OCI-LY1 (cell line): ENCODE measurements around the gene KCNH8.

Experiments
- H2AFZ ChIP-seq: fragments of 200-600 bp; sonication (generic), shearing (Covaris generic); 2 replicates; pipeline ENCODE4 v1.6.0; 2014; ENCODE audit warnings: antibody characterized with exemption, mild to moderate bottlenecking, low read length
- H3F3A ChIP-seq: fragments of 200-600 bp; sonication (generic), shearing (Covaris generic); 2 replicates; pipeline ENCODE4 v1.6.0; 2014; ENCODE audit warnings: mild to moderate bottlenecking, antibody characterized with exemption, low read length, moderate library complexity; ENCODE audit not compliant: insufficient read depth
- H3K27ac ChIP-seq: fragments of 200-600 bp; sonication (generic); 2 replicates; pipeline ENCODE4 v1.5.1; 2014; ENCODE audit warnings: low read length, mixed run types, mild to moderate bottlenecking, low read depth; ENCODE audit not compliant: poor library complexity, severe bottlenecking
- H3K27me3 ChIP-seq: fragments of 200-600 bp; sonication (generic); 2 replicates; pipeline ENCODE4 v1.6.0; 2014; ENCODE audit warnings: antibody characterized with exemption, mild to moderate bottlenecking, low read length, moderate library complexity; ENCODE audit not compliant: insufficient read depth
- H3K36me3 ChIP-seq: fragments of 200-600 bp; sonication (generic); 2 replicates; pipeline ENCODE4 v1.6.1; 2014; ENCODE audit warnings: mild to moderate bottlenecking, antibody characterized with exemption, low read length, moderate library complexity, mixed read lengths; ENCODE audit not compliant: insufficient read depth
- H3K4me1 ChIP-seq: fragments of 200-600 bp; sonication (generic); 2 replicates; pipeline ENCODE4 v1.5.1; 2014; ENCODE audit warnings: mild to moderate bottlenecking, low read length, moderate library complexity; ENCODE audit not compliant: insufficient read depth, severe bottlenecking
- H3K4me2 ChIP-seq: fragments of 200-600 bp; sonication (generic), shearing (Covaris generic); 2 replicates; pipeline ENCODE4 v1.6.1; 2014; ENCODE audit warnings: low read length
- H3K4me3 ChIP-seq: fragments of 200-600 bp; sonication (generic); 2 replicates; pipeline ENCODE4 v1.5.1; 2014; ENCODE audit warnings: low read length, low read depth, mild to moderate bottlenecking, mixed read lengths; ENCODE audit not compliant: poor library complexity, severe bottlenecking
- H3K79me2 ChIP-seq: fragments of 200-600 bp; shearing (Covaris generic); 2 replicates; pipeline ENCODE4 v1.6.1; 2016; ENCODE audit warnings: mixed run types, low read length, mixed read lengths; ENCODE audit not compliant: insufficient read depth
- H3K9ac ChIP-seq: fragments of 200-600 bp; sonication (generic), shearing (Covaris generic); 2 replicates; pipeline ENCODE4 v1.6.1; 2014; ENCODE audit warnings: mild to moderate bottlenecking, low read length, mixed read lengths
- H3K9me2 ChIP-seq: fragments of 200-600 bp; sonication (generic), shearing (Covaris generic); 2 replicates; pipeline ENCODE4 v1.6.1; 2014; ENCODE audit warnings: low read depth, mild to moderate bottlenecking, low read length, mixed read lengths
- H3K9me3 ChIP-seq: fragments of 200-600 bp; shearing (Covaris generic); 2 replicates; pipeline ENCODE4 v1.6.1; 2014; ENCODE audit warnings: low read length, mixed read lengths
- H4K20me1 ChIP-seq: fragments of 200-600 bp; sonication (generic), shearing (Covaris generic); 2 replicates; pipeline ENCODE4 v1.6.0; 2016; ENCODE audit warnings: mild to moderate bottlenecking, low read length; ENCODE audit not compliant: insufficient read depth
- CTCF ChIP-seq: fragments of 200-600 bp; sonication (generic), shearing (Covaris generic); IDR thresholded peaks from 2 replicates; pipeline ENCODE4 v1.5.1; 2017; ENCODE audit warnings: mild to moderate bottlenecking, antibody characterized with exemption, low read length, moderate library complexity, mixed read lengths
- EZH2 ChIP-seq: fragments of 200-600 bp; sonication (generic), shearing (Covaris generic); IDR thresholded peaks from 2 replicates; pipeline ENCODE4 v1.8.0; 2017; ENCODE audit warnings: borderline replicate concordance, mixed run types, mild to moderate bottlenecking, antibody characterized with exemption, low read length, moderate library complexity, mixed read lengths

The KCNH8 gene

GRCh38 chr3:19488939-19489338 lies 340.6 kb downstream of the KCNH8 start:
- Histone ChIP-seq H2AFZ (no peak overlapping the region), H3K36me3 (no peaks in the 10 kb centered on the region), H3K4me1 (no peaks in the 10 kb centered on the region), H3K79me2 (no peaks in the 10 kb centered on the region), H3K9me2 (no peaks in the 10 kb centered on the region), H3K9ac (no peak overlapping the region), H3F3A (no peaks in the 10 kb centered on the region), H3K27me3 (no peaks in the 10 kb centered on the region), H3K4me3 (no peak overlapping the region), H3K4me2 (no peak overlapping the region), H3K27ac (no peak overlapping the region), H3K9me3 (no peaks in the 10 kb centered on the region), H4K20me1 (no peaks in the 10 kb centered on the region)
- TF ChIP-seq EZH2 = no peak
- TF ChIP-seq CTCF = no peak

- H3K27me3 ChIP-seq = no peaks in the 10 kb centered on the region
- no peaks in the 10 kb centered on the region for H3F3A ChIP-seq
- no peaks in the 10 kb centered on the region for H3K36me3 ChIP-seq
- H2AFZ ChIP-seq = no peak overlapping the region
- no peaks in the 10 kb centered on the region for H3K9me3 ChIP-seq
- no peak overlapping the region for H3K4me3 ChIP-seq
- no peaks in the 10 kb centered on the region for H3K79me2 ChIP-seq
- no peaks in the 10 kb centered on the region for H3K4me1 ChIP-seq
- H4K20me1 ChIP-seq = no peaks in the 10 kb centered on the region
- H3K9me2 ChIP-seq = no peaks in the 10 kb centered on the region
- H3K9ac ChIP-seq = no peak overlapping the region
- H3K27ac ChIP-seq = no peak overlapping the region
- TF ChIP-seq EZH2 (no peak), CTCF (no peak)
- H3K4me2 ChIP-seq = no peak overlapping the region
These were observed 341.6 kb downstream of the KCNH8 start for GRCh38 chr3:19489936-19490335.

GRCh38 chr3:19506171-19506570 lies 357.9 kb downstream of the KCNH8 start:
- Histone ChIP-seq H3K4me1 (no peaks in the 10 kb centered on the region), H3K4me2 (no peak overlapping the region), H3K79me2 (no peaks in the 10 kb centered on the region)

More at GRCh38 chr3:19506171-19506570, 357.9 kb downstream of the KCNH8 start:
- Histone ChIP-seq H4K20me1 (no peaks in the 10 kb centered on the region), H3K36me3 (no peaks in the 10 kb centered on the region), H3K9me3 (no peaks in the 10 kb centered on the region), H3K9ac (no peak overlapping the region), H2AFZ (no peak overlapping the region), H3K4me3 (no peak overlapping the region), H3K27ac (no peak overlapping the region), H3K9me2 (no peaks in the 10 kb centered on the region), H3K27me3 (no peaks in the 10 kb centered on the region), H3F3A (no peaks in the 10 kb centered on the region)
- TF ChIP-seq EZH2 = no peak
- no peak for TF ChIP-seq CTCF
